K562 (cell line): ENCODE results near the gene PKIB.

ENCODE experiments used
- CHD2 ChIP-seq: IDR thresholded peaks from 2 replicates; pipeline ENCODE4 v1.6.1; 2011; ENCODE audit warnings: low read depth, low read length
- CTCF ChIP-seq, 3 experiments: IDR thresholded peaks in 2 of 3; conservative IDR thresholded peaks in 1 of 3; 2 replicates each; pipeline ENCODE4 v1.5.1; 2011 to 2012; ENCODE audit warnings: low read length in 3 of 3, mild to moderate bottlenecking in 3 of 3, control low read depth in 2 of 3, improper control_type of control experiment in 1 of 3, inconsistent platforms in 1 of 3, low read depth in 1 of 3, mixed read lengths in 1 of 3, moderate library complexity in 1 of 3; ENCODE audit not compliant: insufficient read depth in 2 of 3
- FOS ChIP-seq: IDR thresholded peaks from 3 replicates; pipeline ENCODE4 v1.6.1; 2011; ENCODE audit not compliant: insufficient read length; ENCODE audit errors: extremely low read depth
- LCOR ChIP-seq: sonication (generic); formaldehyde crosslinking; IDR thresholded peaks from 2 replicates; pipeline ENCODE4 v1.8.0; 2022; ENCODE audit warnings: mild to moderate bottlenecking, missing genetic modification reagents
- POLR2A ChIP-seq: fragments of 450-650 bp; conservative IDR thresholded peaks from 2 replicates; pipeline ENCODE4 v1.6.1; 2016
- SREBF2 ChIP-seq: sonication (generic); formaldehyde crosslinking; IDR thresholded peaks from 2 replicates; pipeline ENCODE4 v1.4.0; 2020; ENCODE audit warnings: mild to moderate bottlenecking, missing genetic modification reagents
- TCF7L2 ChIP-seq: fragments of 150-350 bp; IDR thresholded peaks from 2 replicates; pipeline ENCODE4 v1.6.1; 2016; ENCODE audit warnings: low read depth, mild to moderate bottlenecking, low read length, moderate library complexity
- ZBTB17 ChIP-seq: fragments of 450-650 bp; formaldehyde crosslinking; IDR thresholded peaks from 2 replicates; pipeline ENCODE4 v1.4.0; 2020; ENCODE audit warnings: mild to moderate bottlenecking
- ZBTB7A ChIP-seq: IDR thresholded peaks from 2 replicates; pipeline ENCODE4 v1.6.1; 2011; ENCODE audit warnings: low read depth, mild to moderate bottlenecking, low read length, moderate library complexity, borderline replicate concordance; ENCODE audit not compliant: control insufficient read depth
- ZNF274 ChIP-seq: IDR thresholded peaks from 2 replicates; pipeline ENCODE4 v1.6.1; 2011; ENCODE audit warnings: low read depth, mild to moderate bottlenecking, low read length, moderate library complexity, borderline replicate concordance
- ZNF766 ChIP-seq: fragments of 200-800 bp; sonication (Bioruptor generic); conservative IDR thresholded peaks from 2 replicates; pipeline ENCODE4 v1.6.1; 2016; ENCODE audit warnings: missing genetic modification characterization, missing compliant biosample characterization
- ZZZ3 ChIP-seq: fragments of 450-650 bp; IDR thresholded peaks from 2 replicates; pipeline ENCODE4 v1.6.1; 2016; ENCODE audit warnings: antibody characterized with exemption, mild to moderate bottlenecking, moderate library complexity

- TF ChIP-seq CTCF (IDR thresholded peaks at IDR 0.05 in 2 of 3, conservative IDR thresholded peaks at IDR 0.05 in 1 of 3; ENCODE audit: insufficient read depth in 2 of 3, low read depth in 1 of 3, low read length in 3 of 3) (no peak), ZBTB7A (no peak), POLR2A (no peak), FOS (no peak), SREBF2 (CRISPR knock-in tag) (no peak), CHD2 (no peak), LCOR (CRISPR knock-in tag) (no peak), TCF7L2 (no peak), ZNF766 (no peak), ZNF274 (no peak), ZBTB17 (CRISPR knock-in tag) (no peak), ZZZ3 (no peak)
Measured at GRCh38 chr6:122754191-122754731, 144.1 kb downstream of the PKIB start.
